SK-N-SH treated with all-trans-retinoic acid at 6 μM for 48 hours (cell line): ENCODE data around the gene ZNF214.

Source experiments
- ATAC-seq: fragments of 200-7000 bp; cut with Tn5 transposase; 3 replicates; pipeline ENCODE4 v1.9.1; 2020; ENCODE audit warnings: mild to moderate bottlenecking, moderate library complexity
- ARNTL ChIP-seq: fragments of 450-650 bp; formaldehyde crosslinking; IDR thresholded peaks from 2 replicates; pipeline ENCODE4 v1.5.0; 2020; ENCODE audit warnings: low read depth, mild to moderate bottlenecking, moderate library complexity, borderline replicate concordance
- BACH2 ChIP-seq: fragments of 250-450 bp; sonication (Bioruptor Pico); IDR thresholded peaks from 2 replicates; pipeline ENCODE4 v1.9.0; 2021; ENCODE audit warnings: mild to moderate bottlenecking, borderline replicate concordance
- CREB5 ChIP-seq: fragments of 250-450 bp; sonication (Bioruptor Pico); IDR thresholded peaks from 2 replicates; pipeline ENCODE4 v1.5.1; 2020; ENCODE audit warnings: low read depth, mild to moderate bottlenecking, moderate library complexity
- CSDC2 ChIP-seq: fragments of 250-450 bp; sonication (Bioruptor Pico); IDR thresholded peaks from 2 replicates; pipeline ENCODE4 v1.5.0; 2020; ENCODE audit warnings: mild to moderate bottlenecking, moderate library complexity
- CSRNP3 ChIP-seq: fragments of 250-450 bp; sonication (Bioruptor Pico); IDR thresholded peaks from 2 replicates; pipeline ENCODE4 v1.5.1; 2021; ENCODE audit warnings: mild to moderate bottlenecking, moderate library complexity
- ESRRG ChIP-seq: fragments of 250-450 bp; sonication (Bioruptor Pico); IDR thresholded peaks from 2 replicates; pipeline ENCODE4 v1.6.1; 2021; ENCODE audit warnings: mild to moderate bottlenecking
- GLIS3 ChIP-seq: fragments of 250-450 bp; sonication (Bioruptor Pico); IDR thresholded peaks from 2 replicates; pipeline ENCODE4 v1.5.0; 2020; ENCODE audit warnings: mild to moderate bottlenecking, moderate library complexity
- ISL1 ChIP-seq: fragments of 250-450 bp; sonication (Bioruptor Pico); IDR thresholded peaks from 2 replicates; pipeline ENCODE4 v2.1.2; 2022; ENCODE audit warnings: mild to moderate bottlenecking, moderate library complexity
- OSR1 ChIP-seq: fragments of 250-450 bp; sonication (Bioruptor Pico); IDR thresholded peaks from 2 replicates; pipeline ENCODE4 v1.8.0; 2022; ENCODE audit warnings: moderate library complexity, mild to moderate bottlenecking, inconsistent platforms
- RARB ChIP-seq: fragments of 250-450 bp; sonication (Bioruptor Pico); IDR thresholded peaks from 2 replicates; pipeline ENCODE4 v1.8.0; 2021; ENCODE audit warnings: mild to moderate bottlenecking, moderate library complexity
- TOX ChIP-seq: fragments of 250-450 bp; sonication (Bioruptor Pico); IDR thresholded peaks from 2 replicates; pipeline ENCODE4 v1.8.0; 2021; ENCODE audit warnings: mild to moderate bottlenecking, moderate library complexity, borderline replicate concordance
- ZC3H10 ChIP-seq: fragments of 250-450 bp; sonication (Bioruptor Pico); IDR thresholded peaks from 2 replicates; pipeline ENCODE4 v1.5.1; 2021; ENCODE audit warnings: mild to moderate bottlenecking, moderate library complexity
- ZFP30 ChIP-seq: fragments of 450-650 bp; formaldehyde crosslinking; IDR thresholded peaks from 2 replicates; pipeline ENCODE4 v1.5.0; 2022; ENCODE audit warnings: mild to moderate bottlenecking, moderate library complexity
- ZNF565 ChIP-seq: fragments of 450-650 bp; formaldehyde crosslinking; conservative IDR thresholded peaks from 2 replicates; pipeline ENCODE4 v1.5.0; 2020; ENCODE audit warnings: low read depth, mild to moderate bottlenecking, moderate library complexity
- ZNF70 ChIP-seq: fragments of 450-650 bp; formaldehyde crosslinking; IDR thresholded peaks from 2 replicates; pipeline ENCODE4 v1.5.0; 2020; ENCODE audit warnings: mild to moderate bottlenecking, moderate library complexity
- ZNF8 ChIP-seq: fragments of 450-650 bp; formaldehyde crosslinking; IDR thresholded peaks from 2 replicates; pipeline ENCODE4 v1.5.0; 2020; ENCODE audit warnings: mild to moderate bottlenecking, moderate library complexity
- TF ChIP-seq, protein P1 (sequence below): fragments of 250-450 bp; sonication (Bioruptor Pico); IDR thresholded peaks from 2 replicates; pipeline ENCODE4 v1.8.0; 2021; ENCODE audit warnings: low read depth, mild to moderate bottlenecking, moderate library complexity, borderline replicate concordance
- TF ChIP-seq, protein P2 (sequence below): fragments of 250-450 bp; sonication (Bioruptor Pico); IDR thresholded peaks from 2 replicates; pipeline ENCODE4 v1.8.0; 2020; ENCODE audit warnings: mild to moderate bottlenecking, moderate library complexity, borderline replicate concordance
- TF ChIP-seq, protein P3 (sequence below): fragments of 250-450 bp; sonication (Bioruptor Pico); IDR thresholded peaks from 2 replicates; pipeline ENCODE4 v1.5.0; 2020; ENCODE audit warnings: mild to moderate bottlenecking, moderate library complexity

ZNF214 gene

GRCh38 chr11:7032692-7033091 is 12.5 kb upstream of the ZNF214 start:
- TF ChIP-seq ZNF70 (CRISPR knock-in tag) (no peak), ISL1 (CRISPR knock-in tag) (no peak), CSRNP3 (CRISPR knock-in tag) (no peak), ZNF565 (CRISPR knock-in tag) (no peak), OSR1 (CRISPR knock-in tag) (no peak), ESRRG (no peak), CSDC2 (no peak), BACH2 (CRISPR knock-in tag) (no peak), ZFP30 (no peak), ZNF8 (CRISPR knock-in tag) (no peak), ARNTL (no peak), TOX (CRISPR knock-in tag) (no peak), RARB (CRISPR knock-in tag) (no peak), CREB5 (CRISPR knock-in tag) (no peak)
- TF ChIP-seq, protein P1, sequence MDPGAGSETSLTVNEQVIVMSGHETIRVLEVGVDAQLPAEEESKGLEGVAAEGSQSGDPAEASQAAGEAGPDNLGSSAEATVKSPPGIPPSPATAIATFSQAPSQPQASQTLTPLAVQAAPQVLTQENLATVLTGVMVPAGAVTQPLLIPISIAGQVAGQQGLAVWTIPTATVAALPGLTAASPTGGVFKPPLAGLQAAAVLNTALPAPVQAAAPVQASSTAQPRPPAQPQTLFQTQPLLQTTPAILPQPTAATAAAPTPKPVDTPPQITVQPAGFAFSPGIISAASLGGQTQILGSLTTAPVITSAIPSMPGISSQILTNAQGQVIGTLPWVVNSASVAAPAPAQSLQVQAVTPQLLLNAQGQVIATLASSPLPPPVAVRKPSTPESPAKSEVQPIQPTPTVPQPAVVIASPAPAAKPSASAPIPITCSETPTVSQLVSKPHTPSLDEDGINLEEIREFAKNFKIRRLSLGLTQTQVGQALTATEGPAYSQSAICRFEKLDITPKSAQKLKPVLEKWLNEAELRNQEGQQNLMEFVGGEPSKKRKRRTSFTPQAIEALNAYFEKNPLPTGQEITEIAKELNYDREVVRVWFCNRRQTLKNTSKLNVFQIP (CRISPR knock-in tag), result no peak
- TF ChIP-seq, protein P2, sequence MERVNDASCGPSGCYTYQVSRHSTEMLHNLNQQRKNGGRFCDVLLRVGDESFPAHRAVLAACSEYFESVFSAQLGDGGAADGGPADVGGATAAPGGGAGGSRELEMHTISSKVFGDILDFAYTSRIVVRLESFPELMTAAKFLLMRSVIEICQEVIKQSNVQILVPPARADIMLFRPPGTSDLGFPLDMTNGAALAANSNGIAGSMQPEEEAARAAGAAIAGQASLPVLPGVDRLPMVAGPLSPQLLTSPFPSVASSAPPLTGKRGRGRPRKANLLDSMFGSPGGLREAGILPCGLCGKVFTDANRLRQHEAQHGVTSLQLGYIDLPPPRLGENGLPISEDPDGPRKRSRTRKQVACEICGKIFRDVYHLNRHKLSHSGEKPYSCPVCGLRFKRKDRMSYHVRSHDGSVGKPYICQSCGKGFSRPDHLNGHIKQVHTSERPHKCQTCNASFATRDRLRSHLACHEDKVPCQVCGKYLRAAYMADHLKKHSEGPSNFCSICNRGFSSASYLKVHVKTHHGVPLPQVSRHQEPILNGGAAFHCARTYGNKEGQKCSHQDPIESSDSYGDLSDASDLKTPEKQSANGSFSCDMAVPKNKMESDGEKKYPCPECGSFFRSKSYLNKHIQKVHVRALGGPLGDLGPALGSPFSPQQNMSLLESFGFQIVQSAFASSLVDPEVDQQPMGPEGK (CRISPR knock-in tag), result no peak
- TF ChIP-seq, protein P3, sequence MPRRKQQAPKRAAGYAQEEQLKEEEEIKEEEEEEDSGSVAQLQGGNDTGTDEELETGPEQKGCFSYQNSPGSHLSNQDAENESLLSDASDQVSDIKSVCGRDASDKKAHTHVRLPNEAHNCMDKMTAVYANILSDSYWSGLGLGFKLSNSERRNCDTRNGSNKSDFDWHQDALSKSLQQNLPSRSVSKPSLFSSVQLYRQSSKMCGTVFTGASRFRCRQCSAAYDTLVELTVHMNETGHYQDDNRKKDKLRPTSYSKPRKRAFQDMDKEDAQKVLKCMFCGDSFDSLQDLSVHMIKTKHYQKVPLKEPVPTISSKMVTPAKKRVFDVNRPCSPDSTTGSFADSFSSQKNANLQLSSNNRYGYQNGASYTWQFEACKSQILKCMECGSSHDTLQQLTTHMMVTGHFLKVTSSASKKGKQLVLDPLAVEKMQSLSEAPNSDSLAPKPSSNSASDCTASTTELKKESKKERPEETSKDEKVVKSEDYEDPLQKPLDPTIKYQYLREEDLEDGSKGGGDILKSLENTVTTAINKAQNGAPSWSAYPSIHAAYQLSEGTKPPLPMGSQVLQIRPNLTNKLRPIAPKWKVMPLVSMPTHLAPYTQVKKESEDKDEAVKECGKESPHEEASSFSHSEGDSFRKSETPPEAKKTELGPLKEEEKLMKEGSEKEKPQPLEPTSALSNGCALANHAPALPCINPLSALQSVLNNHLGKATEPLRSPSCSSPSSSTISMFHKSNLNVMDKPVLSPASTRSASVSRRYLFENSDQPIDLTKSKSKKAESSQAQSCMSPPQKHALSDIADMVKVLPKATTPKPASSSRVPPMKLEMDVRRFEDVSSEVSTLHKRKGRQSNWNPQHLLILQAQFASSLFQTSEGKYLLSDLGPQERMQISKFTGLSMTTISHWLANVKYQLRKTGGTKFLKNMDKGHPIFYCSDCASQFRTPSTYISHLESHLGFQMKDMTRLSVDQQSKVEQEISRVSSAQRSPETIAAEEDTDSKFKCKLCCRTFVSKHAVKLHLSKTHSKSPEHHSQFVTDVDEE (CRISPR knock-in tag), result no peak
- ATAC-seq, result no peak

DNA sequence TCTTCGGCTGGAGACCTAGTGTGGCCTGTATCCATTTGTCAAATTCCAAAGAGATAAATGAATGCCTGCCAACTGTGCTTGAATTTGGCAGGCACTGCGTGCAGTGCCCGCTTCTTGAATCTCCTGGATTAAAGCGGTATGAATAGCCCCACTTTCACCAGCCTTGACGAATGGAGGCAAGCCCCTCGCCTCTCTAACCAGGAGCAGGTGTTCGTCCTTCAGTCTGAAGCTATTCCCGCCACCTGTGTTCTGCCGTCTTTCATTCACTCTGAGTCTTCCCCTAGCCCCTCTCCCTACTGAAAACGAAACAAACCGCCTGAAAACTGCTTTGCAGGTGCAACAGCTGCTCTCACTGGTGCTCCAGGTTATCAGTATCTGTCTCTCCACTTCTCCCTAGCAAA is 11.3 kb upstream of the ZNF214 start:
- no peak for TF ChIP-seq ZFP30
- no peak for ATAC-seq

DNA sequence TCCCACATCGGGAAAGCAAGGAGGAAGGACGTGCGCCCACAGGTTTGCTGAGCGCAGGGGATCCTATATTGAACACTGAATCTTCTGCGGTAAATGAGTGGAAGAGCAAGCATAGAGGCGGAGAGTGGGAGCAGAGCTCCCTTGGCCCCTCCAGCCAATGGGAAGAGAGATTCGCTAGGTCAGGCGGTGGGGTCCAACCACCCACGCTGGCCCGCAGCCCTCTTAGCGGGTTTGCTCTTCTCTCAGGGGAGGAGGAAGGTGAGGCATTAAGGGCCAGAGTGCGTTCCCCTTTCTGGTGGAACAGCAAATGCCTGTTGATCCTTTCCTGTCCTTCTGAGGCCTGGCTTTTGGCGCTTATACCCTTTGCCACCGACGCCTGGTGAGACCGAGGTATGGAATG is 10.7 kb upstream of the ZNF214 start:
- no peak for ATAC-seq
- TF ChIP-seq OSR1 (CRISPR knock-in tag) (no peak), GLIS3 (CRISPR knock-in tag) (no peak), ZNF8 (CRISPR knock-in tag) (no peak), ZC3H10 (no peak), ZFP30 (no peak)
- TF ChIP-seq, protein P2 (CRISPR knock-in tag), result no peak
- TF ChIP-seq, protein P1 (CRISPR knock-in tag), result no peak
